NK-92 (cell line): ENCODE measurements around the gene CARS2.
"Not testable (repeated sequence)": the region's sequence is repeated elsewhere in the genome, so short reads cannot be mapped to it uniquely, and the experiment has no call there.

ENCODE experiments used
- DNase-seq: peaks from one replicate; lab custom pipeline; 2025; ENCODE audit not compliant: unreplicated experiment; lab: John Stamatoyannopoulos, UW

CARS2 gene, protein sequence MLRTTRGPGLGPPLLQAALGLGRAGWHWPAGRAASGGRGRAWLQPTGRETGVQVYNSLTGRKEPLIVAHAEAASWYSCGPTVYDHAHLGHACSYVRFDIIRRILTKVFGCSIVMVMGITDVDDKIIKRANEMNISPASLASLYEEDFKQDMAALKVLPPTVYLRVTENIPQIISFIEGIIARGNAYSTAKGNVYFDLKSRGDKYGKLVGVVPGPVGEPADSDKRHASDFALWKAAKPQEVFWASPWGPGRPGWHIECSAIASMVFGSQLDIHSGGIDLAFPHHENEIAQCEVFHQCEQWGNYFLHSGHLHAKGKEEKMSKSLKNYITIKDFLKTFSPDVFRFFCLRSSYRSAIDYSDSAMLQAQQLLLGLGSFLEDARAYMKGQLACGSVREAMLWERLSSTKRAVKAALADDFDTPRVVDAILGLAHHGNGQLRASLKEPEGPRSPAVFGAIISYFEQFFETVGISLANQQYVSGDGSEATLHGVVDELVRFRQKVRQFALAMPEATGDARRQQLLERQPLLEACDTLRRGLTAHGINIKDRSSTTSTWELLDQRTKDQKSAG

DNA sequence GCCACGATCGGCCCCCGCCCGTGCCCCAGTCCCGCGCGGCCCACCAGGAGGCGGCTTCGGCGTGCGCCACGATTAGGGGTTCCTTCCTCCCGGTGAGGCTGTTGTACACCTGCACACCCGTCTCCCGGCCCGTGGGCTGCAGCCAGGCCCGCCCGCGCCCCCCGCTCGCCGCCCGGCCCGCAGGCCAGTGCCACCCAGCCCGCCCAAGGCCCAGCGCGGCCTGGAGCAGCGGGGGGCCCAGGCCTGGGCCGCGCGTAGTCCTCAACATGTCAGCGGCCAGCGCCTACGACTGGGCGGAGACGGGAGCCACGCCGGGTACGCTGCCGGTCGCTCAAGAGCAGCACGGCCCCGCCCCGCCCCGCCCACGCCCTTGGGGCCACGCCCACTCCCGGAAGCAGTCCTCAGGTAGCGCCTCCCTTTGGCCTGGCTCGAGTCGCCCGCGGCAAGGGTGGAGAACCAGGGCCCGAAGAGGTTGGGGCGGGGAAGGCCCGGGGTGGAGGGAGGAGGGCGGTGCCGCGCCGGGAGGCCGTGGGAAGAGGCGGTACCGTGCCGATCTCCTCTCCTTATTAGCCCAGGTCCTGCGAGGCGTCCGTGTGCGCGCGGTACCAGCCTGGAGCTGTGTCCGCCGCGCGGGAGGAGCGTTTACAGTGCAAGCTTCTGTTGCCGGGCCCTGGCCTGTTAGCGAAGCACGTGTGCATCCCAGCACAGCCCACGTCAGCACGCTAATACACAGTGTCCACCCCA, at the start of gene CARS2:
CARS2 (minus strand) TSS at position 291 of the 744 bp plus-strand sequence; CDS start at position 268, 23 bp downstream.
- DNase-seq: peak; percentile 57

DNA sequence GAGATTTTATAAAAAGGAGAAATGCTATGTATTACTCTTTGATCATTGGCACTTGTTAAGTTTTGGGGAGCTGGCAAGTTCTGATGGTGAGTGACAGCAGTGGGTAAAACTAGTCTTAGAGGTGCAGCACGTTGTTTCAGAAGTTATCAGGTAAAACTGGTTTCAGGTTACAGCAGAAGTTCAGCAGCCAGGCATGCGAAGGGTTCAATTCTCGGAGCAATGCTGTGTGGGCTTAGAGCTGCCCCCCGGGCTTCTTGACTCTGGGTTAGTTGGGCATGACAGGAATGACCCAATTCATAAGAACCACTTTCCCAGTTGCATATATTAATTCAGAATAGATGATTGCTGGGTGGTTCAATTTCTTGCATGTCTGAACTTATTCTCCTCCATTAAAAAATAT, 42.4 kb upstream of the CARS2 start:
- no peak for DNase-seq

DNA sequence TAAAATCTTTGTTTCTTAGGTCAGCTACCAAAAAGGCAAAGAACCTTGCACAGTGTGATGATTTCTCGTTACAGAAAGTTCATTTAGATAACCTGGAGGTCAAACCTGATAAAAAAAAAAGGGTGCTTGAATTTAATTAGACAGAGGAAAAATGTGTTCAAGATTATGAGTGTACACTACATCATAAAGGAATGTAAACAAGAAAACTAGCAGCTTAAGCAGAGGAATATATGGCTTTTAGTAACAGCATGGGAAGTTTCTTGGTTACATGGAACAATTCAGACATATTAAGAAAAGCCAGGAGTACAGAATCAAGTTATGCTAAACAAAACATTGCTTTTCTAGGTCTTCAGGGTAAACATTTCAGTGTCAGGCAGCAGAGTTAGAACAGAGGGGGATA, 40.5 kb upstream of the CARS2 start:
- DNase-seq: no peak

DNA sequence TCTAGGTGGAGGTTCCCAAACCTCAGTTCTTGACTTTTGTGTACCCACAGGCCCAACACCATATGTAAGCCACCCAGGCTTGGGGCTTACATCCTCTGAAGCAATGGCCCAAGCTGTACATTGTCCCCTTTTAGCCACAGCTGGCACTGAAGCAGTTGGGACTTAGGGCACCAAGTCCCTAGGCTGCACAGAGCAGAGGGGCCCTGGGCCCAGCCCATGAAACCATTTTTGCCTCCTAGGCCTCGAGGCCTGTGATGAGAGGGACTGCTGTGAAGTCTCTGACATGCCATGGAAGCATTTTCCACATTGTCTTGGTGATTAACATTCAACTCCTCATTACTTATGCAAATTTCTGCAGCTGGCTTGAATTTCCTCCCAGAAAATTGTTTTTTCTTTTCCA, 37.8 kb upstream of the CARS2 start:
- no peak for DNase-seq

DNA sequence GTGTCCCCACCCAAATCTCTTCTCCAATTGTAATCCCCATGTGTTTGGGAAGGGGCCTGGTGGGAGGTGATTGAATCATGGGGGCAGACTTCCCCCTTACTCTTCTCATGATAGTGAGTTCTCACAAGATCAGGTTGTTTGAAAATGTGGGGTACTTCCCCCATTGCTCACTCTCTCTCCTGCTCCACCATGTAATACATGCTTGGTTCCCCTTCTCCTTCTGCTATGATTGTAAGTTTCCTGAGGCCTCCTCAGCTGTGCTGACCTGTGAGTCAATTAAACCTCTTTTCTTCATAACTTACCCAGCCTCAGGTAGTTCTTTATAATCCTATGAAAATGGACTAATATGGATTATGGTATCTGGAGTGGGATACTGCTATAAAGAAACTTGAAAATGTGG, 31.6 kb upstream of the CARS2 start:
- DNase-seq: no peak

DNA sequence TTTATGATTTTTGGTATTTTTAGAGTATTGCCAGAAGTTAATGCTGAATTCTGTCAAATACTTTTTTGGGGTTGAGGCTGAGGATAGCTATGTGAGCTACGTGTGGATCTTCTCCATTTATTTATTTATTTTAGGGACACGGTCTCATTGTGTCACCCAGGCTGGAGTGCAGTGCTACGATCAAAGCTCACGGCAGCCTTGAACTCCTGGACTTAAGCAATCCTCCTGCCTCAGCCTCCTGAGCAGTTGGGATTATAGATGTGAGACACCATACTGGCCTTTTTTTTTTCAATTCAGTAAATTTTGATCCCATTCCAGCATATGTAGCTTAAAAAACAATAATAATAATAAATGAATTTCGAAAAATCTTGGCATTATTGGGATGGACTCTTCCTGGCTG, 28.6 kb upstream of the CARS2 start:
- DNase-seq: no peak

DNA sequence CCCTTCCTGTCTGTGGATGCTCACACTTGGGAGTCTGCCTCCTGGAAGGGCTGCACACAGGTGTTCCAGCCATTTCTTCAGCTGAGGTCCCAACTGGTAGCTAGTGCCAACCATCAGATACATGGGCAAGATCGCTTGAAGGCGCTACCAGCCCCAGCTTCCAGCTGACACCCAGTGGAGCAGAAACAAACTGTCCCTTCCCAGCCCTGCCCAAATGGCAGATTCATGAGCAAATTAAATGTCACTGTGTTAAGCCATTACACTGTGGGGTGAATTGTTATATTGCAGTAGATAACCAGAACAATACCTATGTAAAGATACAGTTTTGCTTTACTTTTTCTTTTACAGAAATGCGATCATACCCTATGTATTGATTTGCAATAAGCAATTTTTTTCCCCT, 25.2 kb upstream of the CARS2 start:
- no peak for DNase-seq

DNA sequence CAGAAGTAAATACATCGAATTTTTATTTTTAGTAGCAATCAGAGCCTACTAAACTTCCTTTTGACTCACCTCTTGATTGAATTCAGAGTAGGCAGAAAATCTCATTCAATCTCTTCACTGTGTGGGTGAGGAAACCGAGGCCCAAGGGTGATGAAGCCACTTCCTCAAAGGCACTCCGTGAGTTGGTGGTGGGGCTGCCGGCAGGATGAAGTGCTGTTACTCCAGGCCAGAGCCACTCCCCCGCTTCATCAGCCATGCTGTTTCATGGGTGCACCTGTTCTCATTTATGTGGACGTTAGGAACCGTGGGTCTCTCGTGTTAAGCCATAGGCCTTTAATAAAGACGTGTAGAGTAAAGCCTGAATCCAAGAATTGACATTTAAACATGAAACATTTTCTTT, 20.8 kb upstream of the CARS2 start:
- no peak for DNase-seq

DNA sequence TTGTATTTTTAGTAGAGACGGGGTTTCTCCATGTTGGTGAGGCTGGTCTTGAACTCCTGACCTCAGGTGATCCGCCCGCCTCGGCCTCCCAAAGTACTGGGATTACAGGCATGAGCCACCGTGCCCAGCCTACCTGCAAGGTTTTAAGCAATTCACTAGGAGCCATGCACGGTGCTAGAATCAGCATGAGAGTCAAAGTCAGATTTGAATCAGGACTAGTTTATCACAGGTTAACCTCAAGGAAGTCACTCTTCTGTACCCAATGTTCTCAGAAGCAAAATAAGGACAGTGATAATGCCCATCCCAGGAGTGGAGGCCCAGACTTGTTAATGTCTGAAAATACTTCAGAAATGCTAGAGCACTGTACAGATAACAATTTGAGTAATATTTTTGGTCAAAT, 20.2 kb upstream of the CARS2 start:
- not testable (repeated sequence) for DNase-seq

DNA sequence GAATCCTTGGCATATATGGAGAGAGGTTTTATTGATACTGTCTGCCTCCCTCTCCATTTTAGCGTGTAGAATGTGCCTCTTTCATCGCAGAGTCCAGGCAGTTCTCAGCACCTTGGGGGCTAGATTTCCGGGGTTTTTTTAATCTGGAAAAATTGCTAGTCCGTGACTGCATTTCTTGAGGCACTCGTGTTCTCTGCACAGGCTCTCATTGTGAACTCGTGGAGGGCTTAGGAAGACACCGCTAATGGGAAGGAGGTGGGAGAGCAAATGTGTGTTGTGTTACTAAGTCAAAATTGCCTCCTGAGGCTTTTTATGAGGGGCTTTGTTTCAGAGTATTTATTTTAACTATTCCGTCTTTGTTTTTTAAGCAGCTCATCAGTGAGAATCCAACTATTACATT, 17.7 kb upstream of the CARS2 start:
- DNase-seq: no peak

DNA sequence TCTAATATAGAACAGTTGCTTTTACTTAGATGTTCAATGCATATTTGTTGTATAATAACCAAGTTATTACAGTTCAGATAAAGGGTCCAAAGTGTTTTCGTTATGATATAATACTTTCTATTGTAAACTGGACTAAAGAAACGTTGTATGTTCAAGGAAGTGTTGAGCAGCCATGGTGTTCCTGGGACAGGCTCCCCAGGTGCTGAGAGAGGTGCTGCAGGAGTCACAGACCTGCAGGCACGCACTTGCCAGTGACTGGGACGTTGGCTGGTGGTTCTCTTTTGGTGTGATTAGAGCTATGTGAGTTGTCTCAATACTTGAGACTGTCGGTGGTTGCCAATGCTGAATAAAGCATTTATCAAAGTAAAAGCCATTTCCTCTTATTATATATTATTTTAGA, 17.1 kb upstream of the CARS2 start:
- no peak for DNase-seq

DNA sequence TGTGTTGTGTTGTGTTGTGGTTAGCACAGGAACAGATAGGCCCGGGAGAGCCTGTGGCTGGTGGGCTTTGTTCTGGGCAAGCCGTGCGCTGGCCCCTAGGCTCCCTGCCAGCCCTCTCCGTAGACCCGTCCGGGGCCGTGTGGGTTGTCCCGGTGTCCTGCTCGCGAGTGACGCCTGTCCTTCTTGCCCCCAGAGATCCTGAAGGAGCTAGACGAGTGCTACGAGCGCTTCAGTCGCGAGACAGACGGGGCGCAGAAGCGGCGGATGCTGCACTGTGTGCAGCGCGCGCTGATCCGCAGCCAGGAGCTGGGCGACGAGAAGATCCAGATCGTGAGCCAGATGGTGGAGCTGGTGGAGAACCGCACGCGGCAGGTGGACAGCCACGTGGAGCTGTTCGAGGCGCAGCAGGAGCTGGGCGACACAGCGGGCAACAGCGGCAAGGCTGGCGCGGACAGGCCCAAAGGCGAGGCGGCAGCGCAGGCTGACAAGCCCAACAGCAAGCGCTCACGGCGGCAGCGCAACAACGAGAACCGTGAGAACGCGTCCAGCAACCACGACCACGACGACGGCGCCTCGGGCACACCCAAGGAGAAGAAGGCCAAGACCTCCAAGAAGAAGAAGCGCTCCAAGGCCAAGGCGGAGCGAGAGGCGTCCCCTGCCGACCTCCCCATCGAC, 13.3 kb upstream of the CARS2 start:
- DNase-seq: no peak

DNA sequence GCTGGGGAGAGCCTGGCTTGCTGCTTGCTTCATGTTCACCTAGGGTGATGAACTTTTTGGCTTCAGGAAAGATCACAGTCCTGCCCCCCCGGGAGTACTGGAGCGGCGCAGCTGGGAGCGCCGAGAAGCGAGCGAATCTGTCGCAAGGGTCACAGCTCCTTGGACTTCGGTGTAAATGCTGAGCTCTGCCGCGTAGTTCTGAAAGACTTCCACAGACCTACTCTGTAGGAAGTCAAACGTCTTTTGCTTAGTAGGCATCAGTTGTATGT, 10.3 kb upstream of the CARS2 start:
- DNase-seq: no peak

DNA sequence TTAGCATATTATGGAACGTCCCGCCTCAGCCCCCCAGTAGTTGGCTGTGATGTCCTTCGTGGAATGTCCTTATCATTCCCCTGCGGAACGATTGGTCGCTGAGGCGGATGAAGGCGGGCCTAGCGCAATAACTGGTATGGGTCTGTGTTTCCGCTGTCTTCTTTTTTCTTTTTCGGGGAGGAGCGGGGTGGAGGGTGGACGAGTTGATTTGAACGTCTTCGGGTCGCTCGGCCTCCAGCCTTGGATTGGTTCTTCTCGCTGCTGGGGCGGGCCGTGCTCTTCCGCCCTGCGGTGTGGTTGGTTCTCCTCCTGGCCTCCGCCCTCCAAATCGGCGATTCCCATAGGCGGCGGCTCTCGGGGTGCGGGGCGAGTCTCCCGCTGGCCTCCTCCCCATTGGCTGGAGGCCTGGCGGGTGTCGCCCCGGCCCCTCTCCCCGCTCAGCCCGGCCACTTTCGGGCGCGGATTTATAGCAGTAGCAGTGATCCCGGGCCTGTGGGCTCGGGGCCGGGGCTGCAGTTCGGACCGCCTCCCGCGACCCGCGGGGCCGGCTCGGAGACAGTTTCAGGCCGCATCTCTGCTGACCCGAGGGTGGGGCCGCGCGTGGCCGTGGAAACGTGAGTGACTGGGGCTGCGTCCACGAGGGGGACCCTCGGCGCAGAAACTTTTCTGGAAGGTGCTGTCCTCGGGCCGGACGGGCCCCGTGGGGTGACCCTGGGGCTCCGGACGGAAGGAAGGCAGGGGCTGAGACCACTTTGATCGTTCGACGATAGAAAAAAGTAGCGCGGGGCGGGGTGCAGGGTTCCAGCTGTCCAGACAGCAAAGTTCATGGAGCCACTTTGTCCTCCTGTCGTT, 9.7 kb upstream of the CARS2 start:
- peak; percentile 88 for DNase-seq

DNA sequence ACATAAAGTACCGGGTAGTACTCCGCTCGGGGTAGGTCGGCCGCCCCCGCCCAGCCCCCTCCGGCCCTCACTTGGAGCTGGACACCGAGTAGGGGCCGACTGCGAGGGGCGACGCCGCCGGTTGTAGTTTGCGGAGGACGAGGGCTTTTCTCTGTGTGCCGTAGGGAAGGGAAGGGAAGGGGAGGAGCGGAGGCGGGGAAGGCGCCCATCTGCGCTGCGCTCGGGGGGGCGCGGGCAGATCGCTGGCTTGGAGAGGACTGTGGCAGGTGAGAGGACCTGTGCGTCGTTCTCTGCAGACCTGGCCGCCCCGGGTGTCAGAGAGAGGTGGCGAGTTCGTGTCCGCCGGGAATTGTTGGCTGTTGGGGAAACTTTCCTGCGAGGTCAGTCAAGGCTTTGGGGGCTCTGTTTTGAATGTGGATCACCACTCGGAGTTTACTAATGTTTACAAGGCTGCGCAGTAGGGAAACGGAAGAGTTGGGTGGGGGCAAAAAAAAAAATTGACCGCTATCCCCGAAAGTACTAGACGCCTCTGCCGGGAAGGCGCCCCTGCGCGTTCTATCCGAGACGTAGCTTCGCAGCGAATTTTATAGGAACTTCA, 9.0 kb upstream of the CARS2 start:
- DNase-seq: no peak

DNA sequence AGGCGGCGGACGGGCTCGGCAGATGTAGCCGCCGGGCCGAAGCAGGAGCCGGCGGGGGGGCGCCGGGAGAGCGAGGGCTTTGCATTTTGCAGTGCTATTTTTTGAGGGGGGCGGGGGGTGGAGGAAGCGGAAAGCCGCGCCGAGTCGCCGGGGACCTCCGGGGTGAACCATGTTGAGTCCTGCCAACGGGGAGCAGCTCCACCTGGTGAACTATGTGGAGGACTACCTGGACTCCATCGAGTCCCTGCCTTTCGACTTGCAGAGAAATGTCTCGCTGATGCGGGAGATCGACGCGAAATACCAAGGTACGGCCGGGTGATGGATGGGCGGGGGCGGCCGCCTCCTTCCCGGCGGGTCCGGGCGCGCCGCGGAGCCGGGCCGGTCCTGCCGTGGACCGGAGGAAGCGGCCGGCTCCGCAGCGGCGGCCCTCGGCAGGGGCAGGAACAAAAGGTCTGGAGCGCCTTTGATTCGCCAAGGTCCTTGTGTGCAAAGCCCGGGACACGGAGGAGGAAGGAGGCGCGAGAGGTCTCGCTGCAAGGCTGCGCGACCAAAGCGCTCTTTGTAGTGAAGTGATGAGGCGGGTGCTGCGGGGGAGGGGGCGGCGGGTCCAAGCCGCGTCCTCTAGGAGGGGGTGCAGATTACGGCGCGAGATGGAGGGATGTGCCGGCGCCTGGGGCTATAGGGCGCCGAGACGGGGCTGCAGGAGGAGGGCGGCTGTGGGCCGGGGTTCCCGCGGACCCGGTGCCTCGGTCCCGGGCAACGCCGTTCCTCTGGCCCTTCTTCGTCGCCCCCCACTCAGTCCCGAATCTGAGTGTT, 8.3 kb upstream of the CARS2 start:
- DNase-seq: no peak

DNA sequence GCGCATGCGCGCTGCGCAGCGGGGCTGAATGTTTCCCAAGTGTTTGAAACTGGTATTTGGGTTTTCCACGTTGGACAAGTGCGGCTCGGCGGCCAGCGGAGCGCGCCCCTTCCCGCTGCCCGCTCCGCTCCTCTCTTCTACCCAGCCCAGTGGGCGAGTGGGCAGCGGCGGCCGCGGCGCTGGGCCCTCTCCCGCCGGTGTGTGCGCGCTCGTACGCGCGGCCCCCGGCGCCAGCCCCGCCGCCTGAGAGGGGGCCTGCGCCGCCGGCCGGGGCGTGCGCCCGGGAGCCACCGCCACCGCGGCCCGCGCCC, 7.7 kb upstream of the CARS2 start, which contains the start of gene ING1:
ING1 (plus strand) TSS at position 59 of the 311 bp plus-strand sequence. CDS start 450 bp downstream, outside the sequence.
- no peak for DNase-seq

DNA sequence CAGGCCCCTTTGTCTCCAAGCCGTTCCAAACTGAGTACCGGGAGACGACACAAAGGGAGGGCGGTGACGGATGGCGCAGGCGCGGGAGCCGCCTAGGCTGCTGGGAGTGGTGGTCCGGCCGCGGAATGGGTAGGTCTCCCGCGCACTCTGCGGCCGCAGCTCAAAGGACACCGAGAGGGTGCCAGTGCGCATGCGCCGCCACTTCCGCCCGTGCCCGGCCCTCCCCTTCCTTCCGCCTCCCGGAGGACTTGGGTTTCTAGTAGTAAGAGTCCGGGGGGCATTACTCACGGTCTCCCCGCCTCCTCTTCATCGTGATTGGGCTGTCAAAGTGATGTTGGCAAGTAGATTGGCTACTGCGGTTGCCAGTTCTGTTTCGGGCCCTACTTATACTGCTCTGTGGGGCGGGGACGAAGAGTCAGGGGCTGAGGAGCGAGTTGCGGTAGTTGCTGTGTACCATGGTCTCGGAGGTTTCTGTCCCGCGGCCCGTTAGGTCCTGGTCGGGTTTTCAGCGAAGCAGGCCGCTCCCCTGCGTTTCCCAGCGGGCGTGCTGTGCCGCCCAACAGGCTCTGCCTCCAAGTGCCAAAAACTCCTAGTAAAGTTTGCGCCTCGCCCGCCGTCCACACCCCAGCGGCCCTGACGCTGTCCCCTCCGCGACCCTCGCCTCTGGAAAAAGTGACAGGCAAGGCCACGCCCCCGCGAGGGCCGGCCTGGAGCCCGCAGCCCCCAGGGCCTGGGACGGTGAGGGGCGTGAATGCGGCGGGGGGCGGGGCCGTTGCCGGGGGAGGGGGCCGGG, 7.1 kb upstream of the CARS2 start:
- peak; percentile 95 for DNase-seq
